H1 (cell line): ENCODE results near the gene UGT2B15.
"Not testable (repeated sequence)": the region's sequence is repeated elsewhere in the genome, so short reads cannot be mapped to it uniquely, and the experiment has no call there.

Source experiments
- BACH1 ChIP-seq: IDR thresholded peaks from 2 replicates; pipeline ENCODE4 v1.6.1; 2012; ENCODE audit warnings: low read length, improper control_type of control experiment
- EGR1 ChIP-seq: IDR thresholded peaks from 2 replicates; pipeline ENCODE4 v1.6.1; 2011; ENCODE audit warnings: low read depth, low read length, borderline replicate concordance
- GTF2F1 ChIP-seq: IDR thresholded peaks from 2 replicates; pipeline ENCODE4 v1.6.1; 2012; ENCODE audit warnings: low read depth, low read length, improper control_type of control experiment, borderline replicate concordance
- KDM1A ChIP-seq: fragments of 200-600, 300-600 bp; sonication (generic); IDR thresholded peaks from 2 replicates; pipeline ENCODE4 v1.7.1; 2016; ENCODE audit warnings: mild to moderate bottlenecking, low read length, borderline replicate concordance
- POLR2A ChIP-seq, 2 experiments: IDR thresholded peaks; 1 replicate in 1 of 2; 2 replicates in 1 of 2; pipeline ENCODE4 v1.6.1; 2011; ENCODE audit warnings: low read depth in 2 of 2, low read length in 2 of 2, mild to moderate bottlenecking in 2 of 2; ENCODE audit errors: control extremely low read depth in 1 of 2
- POLR2AphosphoS5 ChIP-seq: IDR thresholded peaks from 2 replicates; pipeline ENCODE4 v1.6.1; 2011; ENCODE audit warnings: low read depth, low read length
- SIN3A ChIP-seq, 2 experiments: IDR thresholded peaks in 1 of 2; conservative IDR thresholded peaks in 1 of 2; 2 replicates each; pipeline ENCODE4 v1.6.1; 2011 to 2012; ENCODE audit warnings: low read length in 2 of 2, improper control_type of control experiment in 1 of 2, low read depth in 1 of 2, mild to moderate bottlenecking in 1 of 2
- SRF ChIP-seq: IDR thresholded peaks from 2 replicates; pipeline ENCODE4 v1.6.1; 2011; ENCODE audit warnings: mild to moderate bottlenecking, low read depth, low read length, moderate library complexity
- TAF1 ChIP-seq: IDR thresholded peaks from 2 replicates; pipeline ENCODE4 v1.6.1; 2011; ENCODE audit warnings: mild to moderate bottlenecking, low read depth, low read length
- TCF12 ChIP-seq: IDR thresholded peaks from 2 replicates; pipeline ENCODE4 v1.6.1; 2011; ENCODE audit warnings: low read depth, mild to moderate bottlenecking, low read length
- ZNF274 ChIP-seq: IDR thresholded peaks from 2 replicates; pipeline ENCODE4 v1.7.0; 2012; ENCODE audit warnings: low read length, borderline replicate concordance; ENCODE audit errors: extremely low read depth
- TF ChIP-seq, protein P1 (sequence below), 3 experiments: IDR thresholded peaks; 1 replicate in 2 of 3; 2 replicates in 1 of 3; pipeline versions ENCODE4 v1.5.1 to v1.6.1; 2011; ENCODE audit warnings: low read length in 3 of 3, mild to moderate bottlenecking in 3 of 3, inconsistent platforms in 2 of 3, low read depth in 1 of 3, moderate library complexity in 1 of 3; ENCODE audit not compliant: insufficient read depth in 1 of 3; ENCODE audit errors: control extremely low read depth in 1 of 3

DNA sequence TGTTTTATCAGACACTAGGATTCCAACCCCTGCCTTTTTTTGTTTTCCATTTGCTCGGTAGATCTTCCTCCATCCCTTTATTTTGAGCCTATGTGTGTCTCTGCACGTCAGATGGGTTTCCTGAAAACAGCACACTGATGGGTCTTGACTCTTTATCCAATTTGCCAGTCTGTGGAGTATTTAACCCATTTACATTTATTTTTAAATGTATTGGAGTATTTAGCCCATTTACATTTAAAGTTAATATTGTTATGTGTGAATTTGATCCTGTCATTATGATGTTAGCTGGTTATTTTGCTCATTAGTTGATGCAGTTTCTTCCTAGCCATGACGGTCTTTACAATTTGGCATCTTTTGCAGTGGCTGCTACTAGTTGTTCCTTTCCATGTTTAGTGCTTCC is 10.8 kb upstream of the UGT2B15 start:
- TF ChIP-seq, protein P1, sequence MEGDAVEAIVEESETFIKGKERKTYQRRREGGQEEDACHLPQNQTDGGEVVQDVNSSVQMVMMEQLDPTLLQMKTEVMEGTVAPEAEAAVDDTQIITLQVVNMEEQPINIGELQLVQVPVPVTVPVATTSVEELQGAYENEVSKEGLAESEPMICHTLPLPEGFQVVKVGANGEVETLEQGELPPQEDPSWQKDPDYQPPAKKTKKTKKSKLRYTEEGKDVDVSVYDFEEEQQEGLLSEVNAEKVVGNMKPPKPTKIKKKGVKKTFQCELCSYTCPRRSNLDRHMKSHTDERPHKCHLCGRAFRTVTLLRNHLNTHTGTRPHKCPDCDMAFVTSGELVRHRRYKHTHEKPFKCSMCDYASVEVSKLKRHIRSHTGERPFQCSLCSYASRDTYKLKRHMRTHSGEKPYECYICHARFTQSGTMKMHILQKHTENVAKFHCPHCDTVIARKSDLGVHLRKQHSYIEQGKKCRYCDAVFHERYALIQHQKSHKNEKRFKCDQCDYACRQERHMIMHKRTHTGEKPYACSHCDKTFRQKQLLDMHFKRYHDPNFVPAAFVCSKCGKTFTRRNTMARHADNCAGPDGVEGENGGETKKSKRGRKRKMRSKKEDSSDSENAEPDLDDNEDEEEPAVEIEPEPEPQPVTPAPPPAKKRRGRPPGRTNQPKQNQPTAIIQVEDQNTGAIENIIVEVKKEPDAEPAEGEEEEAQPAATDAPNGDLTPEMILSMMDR (IDR thresholded peaks at IDR 0.05; ENCODE audit: control extremely low read depth in 1 of 3, insufficient read depth in 1 of 3, low read depth in 1 of 3, low read length in 3 of 3) = not testable (repeated sequence)
- TF ChIP-seq SRF; EGR1; SIN3A (conservative IDR thresholded peaks at IDR 0.05 in 1 of 2, IDR thresholded peaks at IDR 0.05 in 1 of 2; ENCODE audit: low read depth in 1 of 2, low read length in 2 of 2); ZNF274; POLR2AphosphoS5; TAF1; GTF2F1; POLR2A (IDR thresholded peaks at IDR 0.05; ENCODE audit: control extremely low read depth in 1 of 2, low read depth in 2 of 2, low read length in 2 of 2); TCF12; BACH1; KDM1A: not testable (repeated sequence)
